Brain microvascular endothelial cell (primary cell): ENCODE results near the gene SETD5.
A peak's percentile ranks its signal among the peaks of the same experiment; 100 is the strongest.

Experiments used
- DNase-seq: peaks from one replicate; pipeline ENCODE4 v3.0.0-alpha.2; 2020
- H3K27ac ChIP-seq: fragments of 250-450 bp; sonication (Bioruptor Pico); 2 replicates; pipeline ENCODE4 v1.5.1; 2020; ENCODE audit warnings: mild to moderate bottlenecking, moderate library complexity
- H3K27me3 ChIP-seq: fragments of 250-450 bp; sonication (Bioruptor Pico); replicated peaks from 2 replicates; pipeline ENCODE4 v1.5.1; 2020; ENCODE audit warnings: mild to moderate bottlenecking
- H3K36me3 ChIP-seq: fragments of 250-450 bp; sonication (Bioruptor Pico); replicated peaks from 2 replicates; pipeline ENCODE4 v1.5.1; 2020; ENCODE audit warnings: mild to moderate bottlenecking
- H3K4me3 ChIP-seq: 2 replicates; pipeline ENCODE4 v1.5.1; 2011; ENCODE audit warnings: low read depth, mild to moderate bottlenecking, control low read depth, low read length, moderate library complexity
- CTCF ChIP-seq: IDR thresholded peaks from 2 replicates; pipeline ENCODE4 v1.5.1; 2011; ENCODE audit warnings: low read depth, mild to moderate bottlenecking, moderate library complexity, low read length, control low read depth, inconsistent platforms; ENCODE audit errors: missing control alignments
- in situ Hi-C: cut with HindIII; loops from 2 replicates; pipeline ENCODE4 v1.10.0; 2017; ENCODE audit warnings: low sequenced_read_pairs, low pct_ligation_motif_present

The SETD5 gene

DNA sequence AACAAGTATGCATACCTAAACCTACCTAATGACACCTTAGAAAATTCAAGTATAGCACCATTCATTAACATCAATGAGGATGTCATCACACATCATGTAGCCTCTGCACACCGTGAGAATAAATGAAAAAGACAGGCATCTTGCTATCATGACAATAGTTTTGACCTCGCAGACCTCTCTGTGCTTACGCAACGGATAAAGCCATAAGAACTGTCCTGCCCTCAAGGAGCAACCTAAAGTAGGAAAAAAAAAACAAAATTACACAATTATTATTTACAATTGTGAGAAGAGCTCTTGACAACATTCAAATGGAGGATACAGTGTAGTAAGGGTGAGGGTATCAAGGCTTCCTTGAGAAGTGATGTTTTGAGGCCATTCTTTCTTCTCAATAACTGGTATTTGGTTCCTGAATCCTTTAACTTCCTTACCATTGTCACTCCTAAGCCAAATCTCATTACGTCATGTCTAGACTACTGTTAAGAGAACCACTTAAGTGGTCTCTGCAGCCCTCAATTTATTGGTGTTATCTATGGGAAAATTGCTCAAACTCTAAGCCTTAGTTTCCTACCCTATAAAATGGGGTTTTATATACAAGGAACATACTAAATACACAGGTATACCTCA is 7.0 kb upstream of the SETD5 start:
- DNase-seq = no peak
- in situ Hi-C loops = no loop called here
- Histone ChIP-seq H3K27ac (no peak overlapping the region), H3K36me3 (peaks cover 77% of the 10 kb centered on the region), H3K27me3 (no peaks in the 10 kb centered on the region), H3K4me3 (no peak overlapping the region)
- no peak for TF ChIP-seq CTCF

- Histone ChIP-seq H3K4me3 (no peak overlapping the region), H3K27me3 (no peaks in the 10 kb centered on the region), H3K36me3 (peaks cover 62% of the 10 kb centered on the region), H3K27ac (no peak overlapping the region)
- no peak for TF ChIP-seq CTCF
- DNase-seq = no peak
- in situ Hi-C loops = no loop called here
Observed at GRCh38 chr3:9392041-9392440, 5.4 kb upstream of the SETD5 start.

- peaks cover 30% of the 10 kb centered on the region for H3K36me3 ChIP-seq
- H3K4me3 ChIP-seq = peak overlapping the region; percentile 83
- no peak for TF ChIP-seq CTCF
- H3K27ac ChIP-seq = peak overlapping the region; percentile 97
- H3K27me3 ChIP-seq = no peaks in the 10 kb centered on the region
- in situ Hi-C loops = no loop called here
- no peak for DNase-seq
Observed at GRCh38 chr3:9395570-9396300, 1.7 kb upstream of the SETD5 start.

GRCh38 chr3:9396301-9396631 is 1.1 kb upstream of the SETD5 start:
- H3K36me3 ChIP-seq = peaks cover 24% of the 10 kb centered on the region
- in situ Hi-C loops = no loop called here

DNA sequence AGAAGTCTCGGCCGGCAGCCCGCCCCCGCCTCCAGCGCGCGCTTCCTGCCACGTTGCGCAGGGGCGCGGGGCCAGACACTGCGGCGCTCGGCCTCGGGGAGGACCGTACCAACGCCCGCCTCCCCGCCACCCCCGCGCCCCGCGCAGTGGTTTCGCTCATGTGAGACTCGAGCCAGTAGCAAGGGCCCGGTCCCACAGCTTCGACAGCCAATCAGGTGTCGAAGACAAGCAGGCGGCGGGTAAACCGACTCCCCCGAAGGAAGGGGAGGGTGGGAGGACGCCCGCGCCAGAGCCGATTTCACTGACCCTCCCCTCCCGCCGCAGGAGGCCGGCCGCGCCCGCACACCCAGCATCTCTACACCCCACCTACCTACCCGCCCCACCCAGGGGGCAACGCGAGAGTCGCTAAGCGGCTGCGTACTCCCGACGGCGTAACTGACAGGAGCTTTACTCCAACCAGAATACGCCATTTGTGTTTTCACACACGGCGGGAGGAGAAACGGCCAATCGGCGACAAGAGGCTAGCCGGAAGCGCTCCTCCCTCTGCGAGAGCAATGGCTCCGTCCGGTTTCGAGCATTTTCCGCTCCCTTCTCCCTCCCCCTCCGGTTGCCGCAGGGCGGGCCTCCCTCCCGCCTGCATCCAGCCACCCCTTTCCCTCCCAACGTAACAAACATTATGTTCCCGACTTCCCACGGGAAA is 633 bp upstream of the SETD5 start:
- H3K27ac ChIP-seq = peak overlapping the region; percentile 97
- in situ Hi-C loops = no loop called here
- peaks cover 19% of the 10 kb centered on the region for H3K36me3 ChIP-seq
- peak overlapping the region; percentile 83 for H3K4me3 ChIP-seq
- no peaks in the 10 kb centered on the region for H3K27me3 ChIP-seq
- TF ChIP-seq CTCF = no peak
- DNase-seq = peak; percentile 99

More at GRCh38 chr3:9396301-9396631, 1.1 kb upstream of the SETD5 start:
- peak overlapping the region; percentile 97 for H3K27ac ChIP-seq
- DNase-seq = peak; percentile 97
- peak overlapping the region; percentile 83 for H3K4me3 ChIP-seq
- no peaks in the 10 kb centered on the region for H3K27me3 ChIP-seq
- no peak for TF ChIP-seq CTCF
